A549 (cell line): Measurements from ENCODE around the gene RNF44. TPM values are rescaled to one million over a fixed set of nuclear protein-coding genes. Genes with fewer than 3 reads are reported as not detected.

Experiments used
- ATAC-seq, 2 experiments: fragments of 200-7000 bp in 1 of 2; fragments of >200 bp in 1 of 2; cut with Nextera tagmentation in 1 of 2; cut with Tn5 transposase in 1 of 2; 3 replicates each; pipeline versions ENCODE4 v1.8.0 to v1.9.1; 2018 to 2020; ENCODE audit warnings: mild to moderate bottlenecking in 1 of 2, moderate library complexity in 1 of 2
- CTCF ChIA-PET: fragments of 300-600 bp; sonication (Branson Sonifier 250); formaldehyde crosslinking; extraction: SDS; loops from one replicate; lab custom pipeline; 2021; ENCODE audit warnings: antibody characterized with exemption, inconsistent platforms; lab: Yijun Ruan, JAX
- POLR2A ChIA-PET: fragments of 350-600 bp; formaldehyde crosslinking; extraction: SDS; loops from one replicate; lab custom pipeline; 2021; ENCODE audit warnings: antibody characterized with exemption, inconsistent platforms; lab: Yijun Ruan, JAX
- DNase-seq, 2 experiments: peaks; one replicate each; pipeline versions ENCODE4 v3.0.0 to v3.0.0-alpha.2; 2011 to 2016; ENCODE audit warnings: low read depth in 1 of 2, low spot score in 1 of 2
- FAIRE-seq: peaks from 2 replicates; lab custom pipeline; 2011; peaks lifted over from hg19 to GRCh38; lab: Jason Lieb, UNC
- H3K27ac ChIP-seq, 2 experiments: fragments of >200 bp; sonication (Bioruptor Twin); formaldehyde crosslinking; 3 replicates each; pipeline ENCODE4 v1.5.1; 2016 to 2017
- H3K4me1 ChIP-seq: fragments of >200 bp; sonication (Bioruptor Twin); formaldehyde crosslinking; 3 replicates; pipeline ENCODE4 v1.6.1; 2016
- H3K4me2 ChIP-seq: fragments of >200 bp; sonication (Bioruptor Twin); formaldehyde crosslinking; 3 replicates; pipeline ENCODE4 v1.6.1; 2016
- H3K4me3 ChIP-seq: fragments of >200 bp; sonication (Bioruptor Twin); formaldehyde crosslinking; 3 replicates; pipeline ENCODE4 v1.5.1; 2016
- H3K9me3 ChIP-seq: fragments of >200 bp; sonication (Bioruptor Twin); formaldehyde crosslinking; 3 replicates; pipeline ENCODE4 v1.6.1; 2016
- ATOH8 ChIP-seq: fragments of 250-450 bp; sonication (Bioruptor Pico); IDR thresholded peaks from 2 replicates; pipeline ENCODE4 v1.5.0; 2020; ENCODE audit warnings: low read depth, mild to moderate bottlenecking, moderate library complexity
- CBX2 ChIP-seq: fragments of 200-600 bp; sonication (generic); IDR thresholded peaks from 2 replicates; pipeline ENCODE4 v1.6.1; 2016; ENCODE audit warnings: low read depth, mild to moderate bottlenecking, borderline replicate concordance
- CBX8 ChIP-seq: fragments of 200-600 bp; sonication (generic); IDR thresholded peaks from 2 replicates; pipeline ENCODE4 v1.6.1; 2016
- CEBPB ChIP-seq, 2 experiments: fragments of >200 bp in 1 of 2; sonication (Bioruptor Twin) in 1 of 2; formaldehyde crosslinking in 1 of 2; IDR thresholded peaks; 2 replicates each; pipeline ENCODE4 v1.6.1; 2012 to 2016
- E2F6 ChIP-seq: IDR thresholded peaks from 2 replicates; pipeline ENCODE4 v1.6.1; 2012; ENCODE audit warnings: low read depth, borderline replicate concordance
- ELK1 ChIP-seq: fragments of 150-350 bp; IDR thresholded peaks from 2 replicates; pipeline ENCODE4 v1.6.1; 2014; ENCODE audit warnings: low read depth, mild to moderate bottlenecking, low read length
- EP300 ChIP-seq, 2 experiments: fragments of >200 bp; sonication (Bioruptor Twin); formaldehyde crosslinking; IDR thresholded peaks; 2 replicates in 1 of 2; 3 replicates in 1 of 2; pipeline ENCODE4 v1.6.1; 2016 to 2017
- ESRRA ChIP-seq: fragments of 150-350 bp; IDR thresholded peaks from 2 replicates; pipeline ENCODE4 v1.6.1; 2014; ENCODE audit warnings: mild to moderate bottlenecking, low read length, borderline replicate concordance
- FOSL2 ChIP-seq, 2 experiments: fragments of 450-650 bp in 1 of 2; fragments of >200 bp in 1 of 2; sonication (Bioruptor Twin) in 1 of 2; formaldehyde crosslinking; IDR thresholded peaks; 2 replicates each; pipeline versions ENCODE4 v1.5.0 to v1.6.1; 2016 to 2020; ENCODE audit warnings: mild to moderate bottlenecking in 1 of 2, moderate library complexity in 1 of 2
- FOXS1 ChIP-seq: fragments of 250-450 bp; sonication (Bioruptor Pico); IDR thresholded peaks from 2 replicates; pipeline ENCODE4 v1.5.0; 2020; ENCODE audit warnings: mild to moderate bottlenecking, moderate library complexity
- HEYL ChIP-seq: fragments of 250-450 bp; sonication (Bioruptor Pico); IDR thresholded peaks from 2 replicates; pipeline ENCODE4 v1.8.0; 2021; ENCODE audit warnings: mild to moderate bottlenecking, moderate library complexity
- JUN ChIP-seq, 2 experiments: fragments of >200 bp; sonication (Bioruptor Twin); formaldehyde crosslinking; IDR thresholded peaks; 2 replicates in 1 of 2; 3 replicates in 1 of 2; pipeline ENCODE4 v1.6.1; 2016 to 2017
- KDM1A ChIP-seq: fragments of 200-600 bp; sonication (generic); IDR thresholded peaks from 2 replicates; pipeline ENCODE4 v1.6.1; 2016; ENCODE audit warnings: low read depth, mild to moderate bottlenecking
- MAFK ChIP-seq: fragments of 450-650 bp; IDR thresholded peaks from 2 replicates; pipeline ENCODE4 v1.6.1; 2014; ENCODE audit not compliant: partially characterized antibody
- MYC ChIP-seq: IDR thresholded peaks from 2 replicates; pipeline ENCODE4 v1.6.1; 2012; ENCODE audit warnings: mild to moderate bottlenecking, inconsistent platforms, low read length, improper control_type of control experiment, borderline replicate concordance
- NPAS2 ChIP-seq: fragments of 250-450 bp; sonication (Bioruptor Pico); IDR thresholded peaks from 2 replicates; pipeline ENCODE4 v1.8.0; 2022; ENCODE audit warnings: mild to moderate bottlenecking, moderate library complexity, borderline replicate concordance
- POLR2AphosphoS2 ChIP-seq: conservative IDR thresholded peaks from 2 replicates; pipeline ENCODE4 v1.6.1; 2012; ENCODE audit warnings: low read length, improper control_type of control experiment, inconsistent platforms
- SREBF2 ChIP-seq: fragments of 450-650 bp; IDR thresholded peaks from 2 replicates; pipeline ENCODE4 v1.6.1; 2014; ENCODE audit warnings: mild to moderate bottlenecking, moderate library complexity
- ZFP36 ChIP-seq: fragments of 450-650 bp; IDR thresholded peaks from 2 replicates; pipeline ENCODE4 v1.6.1; 2014; ENCODE audit warnings: borderline replicate concordance; ENCODE audit not compliant: partially characterized antibody
- WGBS: methylation state at CpG from one replicate; pipeline ENCODE4 v1.1.6; 2017; ENCODE audit errors: missing lambda C conversion rate; 5-methylcytosine and 5-hydroxymethylcytosine counted together
- polyA plus RNA-seq, 4 experiments: library from polyadenylated mRNA; depleted of rRNA in 3 of 4; stranded (reverse); fragments of >200 nt; fragmentation: RNase III in 1 of 4; extraction: RNeasy Plus Mini Kit Qiagen cat#74134 plus additional on column Dnase treatment in 1 of 4; gene quantifications; 2 replicates in 3 of 4; 3 replicates in 1 of 4; pipeline ENCODE4 v1.2.3, GENCODE V29; 2011 to 2017

RNF44 gene
- polyA plus RNA-seq, 2 of the 4 experiments (the other 2 are of a cell fraction), result 9.2 to 32.7 TPM

GRCh38 chr5:176500511-176500910 lies 36.7 kb downstream of the RNF44 start:
- ChIA-PET CTCF (interaction anchor here (0.8 to 1.7 kb wide), 3 partner anchors 12 to 18 kb away, joined by 3 to 5 read pairs (median 3); no protein-coding TSS in a partner anchor), POLR2A (no interaction called here)
- no peak overlapping the region for H3K4me2 ChIP-seq
- H3K9me3 ChIP-seq, result no peaks in the 10 kb centered on the region
- FAIRE-seq (no peak), ATAC-seq (no peak), DNase-seq (no peak)
- H3K4me3 ChIP-seq, result no peak overlapping the region
- TF ChIP-seq KDM1A (0 out of 2 replicates have a peak, but pooled peaks have one; percentile 24), MYC (no peak), EP300 (IDR thresholded peaks at IDR 0.05) (no peak)
- no peak overlapping the region for H3K27ac ChIP-seq
- 95% methylated on average over 3 of the region's 3 CpGs for WGBS
- peaks cover 18% of the 10 kb centered on the region; the same call in 2 of the 3 replicates for H3K4me1 ChIP-seq

GRCh38 chr5:176499273-176499672 lies 37.9 kb downstream of the RNF44 start:
- no peak overlapping the region for H3K4me2 ChIP-seq
- no peak for ATAC-seq
- POLR2A ChIA-PET, result no interaction called here
- 94% methylated on average over 5 of the region's 5 CpGs for WGBS
- peaks cover 18% of the 10 kb centered on the region; the same call in 2 of the 3 replicates for H3K4me1 ChIP-seq
- CTCF ChIA-PET, result no interaction called here
- no peak overlapping the region for H3K27ac ChIP-seq
- no peak for FAIRE-seq
- H3K9me3 ChIP-seq, result no peaks in the 10 kb centered on the region
- TF ChIP-seq NPAS2 (CRISPR knock-in tag) (no peak), MAFK (peak; percentile 72)
- TF ChIP-seq, all 56 proteins: peak for 1
- DNase-seq, result no peak
- H3K4me3 ChIP-seq, result no peak overlapping the region

GRCh38 chr5:176497852-176498251 lies 39.4 kb downstream of the RNF44 start:
- WGBS, result 48% methylated on average over 9 of the region's 9 CpGs
- Histone ChIP-seq H3K4me1 (peaks cover 18% of the 10 kb centered on the region; the same call in 2 of the 3 replicates), H3K4me3 (no peak overlapping the region), H3K9me3 (no peaks in the 10 kb centered on the region), H3K27ac (no peak overlapping the region), H3K4me2 (no peak overlapping the region)
- ChIA-PET POLR2A (interaction anchor here (1.5 kb wide), 1 partner anchor 50 kb away, joined by 3 read pairs; no protein-coding TSS in a partner anchor), CTCF (no interaction called here)
- DNase-seq, result no peak
- ATAC-seq, result peak in 1 of 2 experiments; percentile 60; a peak in 2 of 6 replicates
- no peak for FAIRE-seq
- TF ChIP-seq ZFP36, result no peak
- no peak for TF ChIP-seq JUN (IDR thresholded peaks at IDR 0.05)
- no peak for TF ChIP-seq HEYL (CRISPR knock-in tag)
- TF ChIP-seq POLR2AphosphoS2, result no peak
- TF ChIP-seq CEBPB (IDR thresholded peaks at IDR 0.05), result no peak
- no peak for TF ChIP-seq CBX2
- TF ChIP-seq E2F6, result no peak
- TF ChIP-seq ESRRA, result no peak
- no peak for TF ChIP-seq SREBF2
- no peak for TF ChIP-seq FOXS1 (CRISPR knock-in tag)
- TF ChIP-seq FOSL2 (IDR thresholded peaks at IDR 0.05), result no peak
- peak; percentile 18; the same call in 1 of the 2 replicates for TF ChIP-seq FOSL2 (CRISPR knock-in tag; IDR thresholded peaks at IDR 0.05)
- no peak for TF ChIP-seq ELK1
- TF ChIP-seq CBX8, result no peak
- TF ChIP-seq MAFK, result peak; percentile 8
- no peak for TF ChIP-seq ATOH8
